HG03196 (cell line): Measurements from ENCODE around the gene ZNF791.
"Not testable (repeated sequence)": the region's sequence is repeated elsewhere in the genome, so short reads cannot be mapped to it uniquely, and the experiment has no call there.

Experiments used
- ATAC-seq: cut with Tn5 transposase; IDR thresholded peaks from one replicate; pipeline ENCODE4 v1.9.1; 2021; ENCODE audit not compliant: unreplicated experiment

The ZNF791 gene

DNA sequence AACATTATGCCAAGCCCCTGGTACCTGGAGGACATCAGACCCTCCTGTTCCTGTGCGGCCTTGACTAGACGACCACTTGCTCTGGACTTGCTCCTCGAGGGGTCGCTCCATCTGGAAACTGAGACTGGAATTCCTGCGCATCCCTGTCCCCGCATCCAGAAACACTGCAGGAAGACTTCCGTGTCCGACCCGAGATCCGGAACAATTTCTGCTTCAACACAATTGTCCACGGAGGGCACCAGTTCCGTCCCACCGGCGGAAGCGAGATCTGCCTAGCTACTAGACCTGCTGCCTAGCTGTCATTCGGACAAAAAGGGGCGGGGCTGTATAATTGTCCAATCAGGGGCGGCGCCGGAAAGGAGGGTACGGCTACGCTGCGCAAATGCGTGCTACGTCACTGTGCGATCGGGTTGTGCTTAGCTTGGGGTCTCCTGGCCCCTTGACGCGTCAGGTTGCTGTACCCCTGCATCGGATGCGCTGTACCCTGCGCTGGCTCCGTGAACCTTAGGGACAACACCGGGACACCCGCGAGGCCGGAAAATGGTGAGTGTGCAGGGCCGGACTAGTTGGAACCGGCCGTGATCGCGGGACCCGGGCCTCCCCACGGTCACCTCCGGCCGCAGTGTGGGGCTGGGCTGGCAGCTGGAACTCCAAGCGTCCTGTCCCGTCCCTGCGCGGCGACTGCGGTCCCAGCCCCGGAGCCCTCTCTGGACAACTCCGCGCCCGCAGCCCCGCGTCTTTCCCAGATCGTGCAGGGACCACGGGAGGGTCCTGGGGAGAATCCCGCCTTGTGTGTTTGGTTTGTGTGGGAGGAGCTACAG lies at the start of gene ZNF791, which contains the start of gene ZNF490:
TSS of gene ZNF791 (plus strand) at position 381 of the 821 bp plus-strand sequence. CDS start at position 541, 160 bp downstream.
TSS of gene ZNF490 (minus strand) at position 274 of the 821 bp plus-strand sequence. CDS start at position 141, 133 bp downstream.
- ATAC-seq, result peak; percentile 63

DNA sequence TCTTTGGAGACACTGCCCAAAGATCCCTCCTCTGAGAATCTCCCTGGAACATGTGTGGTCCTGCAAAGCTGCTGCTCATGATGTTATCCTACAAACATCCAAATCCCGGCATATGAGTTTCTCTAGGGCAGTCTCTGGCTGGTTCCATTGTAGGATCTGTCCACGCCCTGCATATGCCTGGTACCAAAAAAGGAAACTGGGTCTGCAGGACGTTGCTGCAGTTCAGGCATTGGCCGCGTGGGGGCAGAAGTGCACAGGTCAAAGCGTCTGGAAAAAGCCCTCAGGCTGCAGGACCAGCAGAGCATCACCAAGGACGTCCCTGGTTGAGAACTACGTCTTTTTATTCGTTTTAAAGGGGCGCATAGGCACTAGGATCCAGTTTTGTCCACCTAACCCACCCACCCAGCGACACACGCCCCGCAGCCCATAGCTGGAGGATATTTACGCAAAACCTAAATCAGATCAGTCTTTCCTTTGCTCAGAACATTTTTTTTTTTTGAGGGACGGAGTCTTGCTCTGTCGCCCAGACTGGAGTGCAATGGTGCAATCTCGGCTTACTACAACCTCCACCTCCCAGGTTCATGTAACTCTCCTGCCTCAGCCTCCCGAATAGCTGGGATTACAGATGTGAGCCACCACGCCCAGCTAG lies 46.6 kb upstream of the ZNF791 start:
- ATAC-seq, result no peak

DNA sequence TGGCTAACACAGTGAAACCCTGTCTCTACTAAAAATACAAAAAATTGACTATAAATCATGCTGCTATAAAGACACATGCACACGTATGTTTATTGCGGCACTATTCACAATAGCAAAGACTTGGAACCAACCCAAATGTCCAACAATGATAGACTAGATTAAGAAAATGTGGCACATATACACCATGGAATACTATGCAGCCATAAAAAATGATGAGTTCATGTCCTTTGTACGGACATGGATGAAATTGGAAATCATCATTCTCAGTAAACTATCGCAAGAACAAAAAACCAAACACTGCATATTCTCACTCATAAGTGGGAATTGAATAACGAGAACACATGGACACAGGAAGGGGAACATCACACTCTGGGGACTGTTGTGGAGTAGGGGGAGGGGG lies 44.3 kb upstream of the ZNF791 start:
- not testable (repeated sequence) for ATAC-seq

DNA sequence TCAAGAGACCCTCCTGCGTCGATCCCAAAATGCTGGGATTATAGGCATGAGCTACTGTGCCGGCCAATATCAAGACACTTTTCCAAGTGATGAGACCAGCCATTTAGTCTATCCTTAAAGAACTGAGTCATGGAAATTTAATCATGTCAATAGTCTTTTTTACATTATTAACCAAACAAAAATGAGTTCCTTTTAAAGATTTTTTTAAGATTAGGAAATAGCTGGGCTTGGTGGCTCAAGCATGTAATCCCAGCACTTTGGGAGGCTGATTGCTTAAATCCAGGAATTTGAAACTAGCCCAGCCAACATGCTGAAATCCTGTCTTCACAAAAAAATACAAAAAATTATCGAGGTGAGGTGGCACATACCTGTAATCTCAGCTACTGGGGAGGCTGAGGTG lies 42.8 kb upstream of the ZNF791 start:
- ATAC-seq, result no peak

DNA sequence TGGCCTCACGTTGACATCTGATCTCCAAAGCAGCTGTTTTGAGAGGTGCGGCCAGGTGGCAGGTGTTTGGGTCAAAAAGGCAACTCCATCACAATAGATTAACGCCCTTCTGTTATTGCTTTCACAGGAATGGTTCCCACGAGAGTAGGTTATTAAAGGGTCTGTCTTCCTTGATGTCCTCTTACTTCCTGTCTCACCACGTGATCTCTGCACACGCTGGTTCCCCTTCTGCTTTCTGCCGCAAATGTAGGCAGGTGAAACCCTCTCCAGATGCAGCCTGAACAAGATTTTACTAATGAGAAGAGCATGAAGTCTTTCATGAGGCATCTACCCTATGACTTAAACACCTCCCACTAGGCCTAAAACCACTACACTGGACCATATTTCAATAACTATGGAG lies 36.7 kb upstream of the ZNF791 start:
- no peak for ATAC-seq

DNA sequence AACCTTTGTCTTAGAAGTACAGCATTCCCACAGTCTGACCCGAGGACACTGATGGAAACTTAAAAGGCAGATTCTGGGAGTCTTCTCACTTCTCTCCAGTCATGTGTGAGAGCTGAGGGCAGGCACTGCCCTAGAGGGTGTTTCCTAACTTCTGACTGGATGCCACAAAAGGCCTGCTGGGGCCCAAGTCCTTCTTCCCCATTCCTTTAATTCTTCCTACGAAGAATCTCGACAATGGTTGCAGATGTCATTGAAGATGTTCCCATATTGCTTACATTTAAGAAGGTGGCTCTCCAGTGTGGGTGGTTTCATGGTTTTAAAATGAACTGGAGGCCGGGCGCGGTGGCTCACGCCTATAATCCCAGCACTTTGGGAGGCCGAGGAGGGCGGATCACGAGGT lies 32.1 kb upstream of the ZNF791 start:
- ATAC-seq, result no peak

DNA sequence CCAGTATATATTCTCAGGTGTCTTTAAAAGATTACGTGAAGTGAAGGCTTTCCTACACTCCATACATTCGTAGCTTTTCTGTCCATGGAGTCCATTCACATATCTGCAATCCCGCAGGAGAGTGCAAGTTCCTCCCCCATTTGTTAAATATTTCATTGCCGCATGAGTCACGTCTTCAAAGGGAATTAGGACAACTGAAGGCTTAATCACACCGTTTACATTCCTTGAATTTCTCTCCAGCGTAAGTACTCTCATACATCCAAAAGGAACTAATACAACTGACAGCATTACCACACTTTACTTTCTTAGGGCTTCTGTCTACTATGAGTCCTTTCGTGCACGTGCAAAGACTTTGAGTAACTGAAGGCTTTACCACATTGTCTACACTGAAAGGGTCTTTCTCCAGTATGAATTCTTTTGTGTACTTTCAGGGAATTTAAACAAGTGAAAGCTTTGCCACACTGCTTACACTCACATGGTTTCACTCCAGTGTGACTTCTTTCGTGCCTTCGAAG lies 30.5 kb upstream of the ZNF791 start:
- no peak for ATAC-seq

DNA sequence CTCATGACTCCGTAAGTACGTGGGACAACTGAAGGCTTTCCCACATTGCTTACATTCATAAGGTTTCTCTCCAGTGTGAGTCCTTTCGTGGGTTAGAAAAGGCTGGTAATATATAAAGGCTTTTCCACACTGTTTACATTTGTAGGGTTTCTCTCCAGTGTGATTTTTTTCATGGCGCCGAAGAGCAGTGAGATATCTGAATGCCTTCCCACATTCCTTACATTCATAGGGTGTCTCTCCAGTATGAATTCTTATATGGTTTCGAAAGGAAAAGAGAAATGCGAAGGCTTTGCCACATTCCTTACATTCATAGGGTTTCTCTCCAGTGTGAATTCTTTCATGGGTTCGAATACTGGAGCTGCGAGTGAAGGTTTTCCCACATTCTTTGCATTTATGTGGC lies 29.6 kb upstream of the ZNF791 start:
- ATAC-seq, result no peak

DNA sequence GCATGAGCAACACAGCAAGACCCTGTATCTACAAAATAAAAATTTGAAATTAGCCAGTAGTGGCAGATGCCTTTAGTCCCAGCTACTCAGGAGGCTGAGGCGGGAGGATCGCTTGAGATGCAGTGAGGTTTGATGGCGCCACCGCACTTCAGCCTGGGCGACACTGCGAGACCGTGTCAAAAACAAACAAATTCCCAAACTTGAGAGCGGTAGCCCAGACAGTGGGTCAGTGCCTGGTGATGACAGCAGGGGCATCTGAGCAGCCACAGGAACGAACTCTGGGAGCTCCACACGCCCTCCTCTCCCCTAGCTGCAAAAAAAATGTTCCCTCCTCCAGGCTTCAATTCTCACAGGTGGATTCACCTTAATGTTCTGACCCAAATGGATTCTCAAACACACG lies 14.2 kb upstream of the ZNF791 start:
- ATAC-seq, result no peak

DNA sequence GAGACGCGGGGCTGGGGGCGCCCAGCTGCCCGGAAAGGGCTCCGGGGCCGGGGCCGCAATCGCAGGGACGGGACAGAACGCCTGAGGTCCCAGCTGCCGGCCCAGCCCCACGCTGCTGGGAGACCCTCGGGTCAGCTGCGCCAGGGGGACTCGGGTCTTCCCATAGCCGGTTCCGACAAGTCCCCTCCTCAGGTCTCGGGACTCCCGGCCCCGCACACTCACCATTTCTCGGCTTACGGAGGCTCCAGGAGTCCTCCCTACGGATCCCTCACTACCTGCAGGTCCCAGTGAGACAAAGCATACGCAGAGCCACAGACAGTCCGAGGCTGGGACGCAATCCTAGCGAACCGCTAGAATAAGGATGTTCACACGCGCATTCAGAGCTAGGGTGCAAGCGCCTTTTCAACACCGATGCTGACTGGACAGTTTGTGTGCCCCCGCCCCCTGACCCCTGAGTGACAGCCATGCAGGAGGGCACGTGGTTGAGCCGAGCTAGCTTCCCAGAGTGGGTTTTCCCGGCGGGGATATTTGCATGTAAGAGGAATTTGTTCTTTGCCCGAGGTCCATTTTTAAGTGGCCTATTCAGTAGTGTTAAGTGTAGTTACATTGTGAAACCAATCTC lies 13.7 kb upstream of the ZNF791 start:
- no peak for ATAC-seq

DNA sequence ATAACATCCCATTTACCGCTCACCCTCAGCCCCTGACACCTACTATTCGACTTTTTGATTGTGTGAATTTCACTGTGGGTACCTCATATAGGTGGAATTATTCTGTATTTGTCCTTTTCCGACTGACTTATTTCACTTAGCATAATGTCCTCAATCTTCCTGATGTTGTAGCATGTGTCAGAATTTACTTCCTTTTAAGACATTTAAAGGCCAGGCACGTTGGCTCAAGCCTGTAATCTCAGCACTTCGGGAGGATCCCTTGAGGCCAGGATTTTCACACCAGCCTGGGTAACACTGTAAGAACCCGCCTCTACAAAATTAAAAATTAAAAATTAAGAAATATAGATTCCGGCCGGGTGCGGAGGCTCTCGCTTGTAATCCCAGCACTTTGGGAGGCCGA lies 13.1 kb upstream of the ZNF791 start:
- no peak for ATAC-seq

DNA sequence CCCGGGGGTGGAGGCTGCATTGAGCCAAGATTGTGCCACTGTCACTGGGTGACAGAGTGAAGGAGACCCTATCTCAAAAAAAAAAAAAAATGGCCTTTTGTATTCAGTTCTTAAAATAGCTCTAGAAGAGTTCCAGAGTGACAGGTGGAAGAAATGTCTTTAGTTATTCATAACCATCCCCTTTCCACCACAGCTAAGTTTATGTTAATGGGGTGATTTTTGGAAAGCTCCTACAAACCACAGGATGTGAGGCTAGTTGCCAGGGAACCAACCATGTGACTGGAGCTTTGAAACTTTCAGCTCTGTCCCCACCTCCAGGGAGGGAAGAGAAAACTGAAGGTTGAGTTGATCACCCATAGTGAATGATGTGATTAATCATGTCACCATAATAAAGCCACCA lies 7.0 kb upstream of the ZNF791 start:
- ATAC-seq, result no peak

DNA sequence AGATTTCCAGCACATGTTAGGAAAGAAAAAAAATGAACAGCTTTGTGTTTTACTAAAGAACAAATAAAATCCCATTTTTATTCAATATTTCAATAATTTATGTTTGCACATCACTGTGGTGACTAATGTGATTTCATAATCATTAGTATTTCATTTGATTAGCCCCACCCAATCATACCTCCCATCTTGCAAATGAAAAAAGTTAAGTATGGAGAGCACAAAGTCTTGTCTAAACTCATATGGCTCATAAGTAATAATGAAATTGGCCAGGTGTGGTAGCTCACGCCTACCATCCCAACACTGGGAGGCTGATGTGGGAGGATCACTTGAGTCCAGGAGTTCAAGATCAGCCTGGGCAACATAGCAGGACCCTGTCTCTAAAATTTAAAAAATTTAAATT lies 3.9 kb upstream of the ZNF791 start:
- ATAC-seq, result no peak

DNA sequence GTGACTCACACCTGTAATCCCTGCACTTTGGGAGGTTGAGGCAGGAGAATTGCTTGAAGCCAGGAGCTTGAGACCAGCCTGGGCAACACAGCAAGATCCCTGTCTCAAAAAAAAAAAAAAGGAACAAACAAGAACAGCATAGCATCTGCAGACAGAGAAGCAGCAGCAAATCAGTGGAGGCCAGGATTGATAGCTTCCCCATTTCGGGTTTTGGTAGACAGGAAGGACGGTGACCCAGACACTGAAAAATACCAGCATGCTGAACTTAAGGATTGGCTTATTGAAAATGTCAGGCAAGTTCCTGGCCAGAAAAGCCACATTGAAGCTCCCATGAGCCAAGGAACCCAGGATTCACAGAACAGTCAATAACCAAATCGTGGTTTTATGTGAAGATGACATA lies 3.1 kb upstream of the ZNF791 start:
- ATAC-seq, result no peak

DNA sequence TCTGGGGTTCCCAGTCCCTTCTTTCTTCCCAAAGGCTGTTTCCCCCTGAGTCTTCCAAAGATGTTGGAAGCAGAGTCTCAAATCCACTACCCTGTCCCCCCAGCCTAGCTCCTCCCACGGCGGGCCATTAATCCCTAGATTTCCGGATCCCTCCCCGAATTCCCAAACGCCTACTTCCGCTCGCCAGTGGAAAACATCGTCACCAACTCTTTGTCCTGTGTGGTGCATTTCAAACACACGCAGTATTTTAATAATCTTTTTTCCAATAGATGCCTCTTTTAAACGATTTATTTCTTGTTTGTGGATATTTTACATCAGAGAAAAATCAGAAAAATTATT lies 610 bp downstream of the ZNF791 start:
- no peak for ATAC-seq

DNA sequence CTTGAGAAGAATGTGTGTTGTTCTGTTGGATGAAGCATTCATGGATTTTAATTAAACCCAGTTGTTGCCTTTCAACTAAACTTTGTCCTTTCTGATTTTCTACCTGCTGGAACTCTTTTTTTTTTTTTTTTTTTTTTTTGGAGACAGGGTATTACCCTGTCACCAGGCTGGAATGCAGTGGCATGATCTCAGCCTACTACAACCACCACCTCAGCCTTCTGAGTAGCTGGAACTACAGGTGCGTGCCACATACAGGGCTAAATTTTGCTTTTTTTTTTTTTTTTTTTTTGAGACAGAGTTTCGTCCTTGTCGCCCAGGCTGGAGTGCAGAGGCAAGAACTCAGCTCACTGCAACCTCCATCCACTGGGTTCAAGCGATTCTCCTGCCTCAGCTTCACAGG lies 6.9 kb downstream of the ZNF791 start:
- no peak for ATAC-seq

DNA sequence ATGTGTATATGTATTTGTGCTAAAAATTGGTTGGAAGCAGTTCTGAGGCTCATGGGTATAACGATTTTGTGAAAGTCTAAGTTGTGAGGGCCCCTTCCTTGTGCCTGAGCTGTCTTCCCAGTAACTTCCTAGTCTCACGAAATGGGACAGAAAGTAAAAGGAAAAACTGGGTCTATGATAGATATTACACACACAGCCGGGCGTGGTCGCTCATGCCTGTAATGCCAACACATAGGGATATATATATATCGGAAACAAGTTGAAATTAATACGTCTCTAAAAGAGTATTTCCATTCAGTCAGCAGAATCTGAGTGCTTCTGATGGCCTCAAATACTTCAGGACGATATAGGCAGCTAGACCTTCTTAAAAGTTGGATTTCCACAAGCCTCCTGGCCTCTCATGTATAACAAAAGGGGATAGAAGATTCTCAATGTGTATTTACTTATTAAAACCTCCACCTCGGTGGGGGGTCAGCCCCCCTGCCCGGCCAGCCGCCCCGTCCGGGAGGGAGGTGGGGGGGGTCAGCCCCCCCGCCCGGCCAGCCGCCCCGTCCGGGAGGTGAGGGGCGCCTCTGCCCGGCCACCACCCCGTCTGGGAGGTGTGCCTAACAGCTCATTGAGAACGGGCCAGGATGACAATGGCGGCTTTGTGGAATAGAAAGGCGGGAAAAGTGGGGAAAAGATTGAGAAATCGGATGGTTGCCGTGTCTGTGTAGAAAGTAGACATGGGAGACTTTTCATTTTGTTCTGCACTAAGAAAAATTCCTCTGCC lies 10.7 kb downstream of the ZNF791 start:
- ATAC-seq, result not testable (repeated sequence)

DNA sequence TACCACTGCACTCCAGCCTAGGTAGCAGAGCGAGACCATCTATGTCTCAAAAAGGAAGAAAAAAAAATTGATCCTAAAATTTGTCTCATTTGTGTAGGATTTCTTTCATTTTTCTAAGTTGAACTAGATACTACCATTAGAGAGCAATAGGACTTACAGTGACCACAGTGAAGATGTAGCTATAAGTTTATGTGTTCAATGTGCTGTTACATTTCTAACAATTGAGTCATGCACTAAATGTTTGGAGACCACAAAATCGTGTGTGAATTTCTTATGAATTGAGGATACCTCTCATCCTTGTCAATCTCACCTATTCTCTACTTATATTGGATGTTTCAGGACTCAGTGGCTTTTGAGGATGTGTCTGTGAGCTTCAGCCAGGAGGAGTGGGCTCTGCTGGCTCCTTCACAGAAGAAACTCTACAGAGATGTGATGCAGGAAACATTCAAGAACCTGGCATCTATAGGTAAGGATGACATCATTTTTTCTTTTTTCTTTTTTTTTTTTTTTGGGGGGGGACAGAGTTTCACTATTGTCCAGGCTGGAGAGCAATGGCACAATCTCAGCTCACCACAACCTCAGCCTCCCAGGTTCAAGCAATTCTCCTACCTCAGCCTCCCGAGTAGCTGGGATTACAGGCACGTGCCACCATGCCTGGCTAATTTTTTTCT lies 12.8 kb downstream of the ZNF791 start:
- ATAC-seq, result no peak

DNA sequence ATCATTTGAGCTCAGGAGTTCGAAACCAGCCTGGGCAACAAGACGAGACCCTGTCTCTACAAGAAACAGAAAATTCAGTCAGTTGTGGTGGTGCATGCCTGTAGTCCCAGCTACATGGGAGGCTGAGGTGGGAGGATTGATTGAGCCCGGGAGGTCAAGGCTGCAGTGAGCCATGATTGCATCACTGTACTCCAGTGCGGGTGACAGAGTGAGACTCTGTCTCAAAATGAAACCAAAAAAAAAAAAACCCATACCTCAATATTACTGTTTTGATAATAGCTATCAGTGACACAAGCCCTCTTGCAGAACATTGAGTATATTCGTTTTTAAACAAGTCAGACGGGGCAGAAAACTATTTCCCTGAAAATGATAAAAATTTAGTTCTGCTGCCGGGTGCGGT lies 16.2 kb downstream of the ZNF791 start:
- no peak for ATAC-seq
